Measurements from ENCODE around the gene ATP6V0D1. TPM values are rescaled to one million over a fixed set of nuclear protein-coding genes. Genes with fewer than 3 reads are reported as not detected.

Gene ATP6V0D1
- polyA plus RNA-seq, 4 donors = 98.8 to 158 (median 137) TPM

DNA sequence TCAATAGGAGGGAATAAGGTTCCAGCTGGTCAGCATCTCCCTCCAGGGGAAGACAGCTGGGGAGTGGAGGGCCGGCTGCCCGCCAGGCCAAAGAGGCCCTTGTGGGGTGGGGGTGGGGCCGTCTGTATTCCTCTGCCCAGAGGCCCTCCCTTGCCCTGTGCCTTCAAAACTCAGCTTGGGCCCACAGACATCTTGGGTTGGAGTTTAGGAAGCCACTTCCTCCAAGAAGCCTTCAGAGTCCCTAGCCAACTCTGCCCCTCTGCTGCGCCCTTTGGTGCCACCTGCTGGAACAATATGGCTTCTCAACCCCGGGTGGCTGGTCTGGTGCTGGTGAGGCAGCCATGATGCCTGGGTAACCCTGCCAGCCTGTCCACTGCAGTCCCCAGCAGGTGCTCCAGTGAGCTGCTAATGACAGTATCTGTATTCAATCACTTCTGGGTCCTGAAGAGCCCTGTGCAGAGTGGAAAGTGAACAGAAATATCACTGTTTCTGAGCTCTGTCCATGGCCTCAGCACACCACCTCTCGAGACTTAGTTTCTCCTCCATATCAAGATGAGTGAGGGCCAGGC lies 33.4 kb downstream of the ATP6V0D1 start:
- Histone ChIP-seq H3K27me3 (ENCODE audit: control insufficient read depth in 3 of 3, insufficient read depth in 3 of 3, low read length in 3 of 3) (no peaks in the 10 kb centered on the region), H3K36me3 (ENCODE audit: control insufficient read depth in 3 of 3, insufficient read depth in 2 of 3, low read depth in 1 of 3, low read length in 3 of 3) (peaks cover 3 to 97% (median 11%) of the 10 kb centered on the region in 3 donors), H3K4me3 (ENCODE audit: low read depth in 1 of 3, low read length in 3 of 3) (no peak overlapping the region), H3K4me1 (ENCODE audit: control insufficient read depth in 3 of 3, insufficient read depth in 2 of 3, low read depth in 1 of 3, low read length in 2 of 3) (peaks cover 22 to 66% (median 33%) of the 10 kb centered on the region in 3 donors), H3K9me3 (ENCODE audit: control insufficient read depth in 2 of 2, insufficient read depth in 1 of 2, low read depth in 1 of 2, low read length in 1 of 2) (no peaks in the 10 kb centered on the region), H3K27ac (ENCODE audit: low read depth in 1 of 3, low read length in 2 of 3) (peak overlapping the region in 2 of 3 donors; percentile 33 to 76)
- 67 to 75% (median 72%) methylated on average over 6 of the region's 6 CpGs for WGBS, 3 donors
- FAIRE-seq (no peak), DNase-seq (peak in 1 of 2 donors; percentile 84)

DNA sequence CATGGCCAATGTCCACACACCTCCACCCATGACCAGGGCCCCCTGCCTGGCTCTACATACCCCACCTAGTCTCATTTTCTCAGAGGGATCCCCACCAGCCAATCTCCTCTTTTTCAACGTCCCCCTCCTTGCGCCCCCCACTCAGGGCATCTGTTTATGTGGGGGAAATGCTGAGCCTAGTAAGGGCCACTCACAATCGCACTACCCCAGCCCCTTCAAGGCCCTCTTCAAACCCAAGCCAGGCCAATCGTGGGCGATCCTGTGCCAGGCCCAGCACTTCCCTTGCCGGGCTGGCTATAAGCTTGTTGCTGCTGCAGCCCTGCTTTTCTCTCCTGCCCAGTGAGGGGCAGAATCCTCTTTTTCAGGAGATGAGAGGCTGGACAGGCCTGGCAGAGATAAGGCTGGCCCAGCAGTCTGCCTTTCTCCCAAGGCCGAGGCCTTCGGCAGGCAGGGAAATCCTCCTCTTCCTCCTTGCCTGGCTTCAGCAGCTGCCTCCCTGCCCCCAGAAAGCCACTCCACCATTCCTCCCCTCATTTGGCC lies 33.9 kb downstream of the ATP6V0D1 start:
- Histone ChIP-seq H3K9me3 (ENCODE audit: control insufficient read depth in 2 of 2, insufficient read depth in 1 of 2, low read depth in 1 of 2, low read length in 1 of 2) (no peaks in the 10 kb centered on the region), H3K4me1 (ENCODE audit: control insufficient read depth in 3 of 3, insufficient read depth in 2 of 3, low read depth in 1 of 3, low read length in 2 of 3) (peaks cover 22 to 61% (median 33%) of the 10 kb centered on the region in 3 donors), H3K27me3 (ENCODE audit: control insufficient read depth in 3 of 3, insufficient read depth in 3 of 3, low read length in 3 of 3) (no peaks in the 10 kb centered on the region), H3K36me3 (ENCODE audit: control insufficient read depth in 3 of 3, insufficient read depth in 2 of 3, low read depth in 1 of 3, low read length in 3 of 3) (peaks cover 3 to 97% (median 11%) of the 10 kb centered on the region in 3 donors), H3K27ac (ENCODE audit: low read depth in 1 of 3, low read length in 2 of 3) (peak overlapping the region; percentile 21 to 76 (median 33)), H3K4me3 (ENCODE audit: low read depth in 1 of 3, low read length in 3 of 3) (no peak overlapping the region)
- 74 to 90% (median 85%) methylated on average over 8 of the region's 8 CpGs for WGBS, 3 donors
- no peak for FAIRE-seq
- no peak for DNase-seq

DNA sequence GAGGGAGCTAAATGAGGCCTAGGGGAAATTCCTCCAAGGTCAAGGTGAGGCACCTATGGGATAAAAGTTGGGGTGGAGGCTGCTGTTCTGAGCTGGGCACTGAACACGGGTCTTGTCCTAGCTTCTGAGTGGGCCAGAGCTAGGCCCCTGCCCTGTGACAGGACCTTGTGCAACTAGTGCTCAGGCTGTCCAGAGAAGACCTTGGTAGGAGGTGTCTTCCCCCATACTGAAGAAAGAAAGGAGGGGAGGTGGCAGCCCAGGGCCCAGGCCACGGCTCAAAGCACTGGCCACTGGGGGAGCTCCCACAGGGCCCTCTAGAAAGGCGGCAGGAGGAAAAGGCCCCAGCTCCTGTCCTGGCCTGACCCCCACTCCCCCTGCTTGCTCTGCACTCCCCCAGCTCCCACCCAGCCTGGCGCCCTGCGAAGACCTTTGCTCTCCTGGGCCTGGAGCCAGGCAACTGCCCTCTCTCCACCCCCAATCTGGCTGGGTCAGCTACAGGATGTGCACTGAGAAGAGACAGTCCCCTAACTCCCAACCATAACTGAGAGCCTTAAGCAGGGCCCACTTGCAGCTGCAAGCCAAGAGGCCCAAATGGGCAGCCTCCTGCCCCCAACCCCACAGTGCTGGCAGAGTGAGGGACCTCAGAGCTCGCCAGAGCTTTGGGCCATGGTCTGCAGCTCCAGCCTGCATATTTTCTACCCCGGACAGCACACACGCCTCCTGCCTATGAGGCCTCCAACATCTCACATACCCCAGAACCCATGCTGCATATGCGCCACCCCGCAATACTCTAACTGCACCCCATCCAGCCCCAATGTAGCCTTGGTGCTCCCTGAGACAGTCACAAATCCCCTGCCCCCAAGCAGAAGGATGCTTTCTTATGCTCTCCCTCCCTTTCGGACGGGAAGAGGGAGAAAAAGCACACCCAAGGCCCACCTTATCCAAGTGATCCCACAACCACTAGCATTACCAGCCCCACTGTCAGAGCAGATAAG lies 34.7 kb downstream of the ATP6V0D1 start:
- 46 to 59% (median 55%) methylated on average over 12 of the region's 12 CpGs for WGBS, 3 donors
- Histone ChIP-seq H3K27ac (ENCODE audit: low read depth in 1 of 3, low read length in 2 of 3) (peak overlapping the region; percentile 27 to 76 (median 53)), H3K36me3 (ENCODE audit: control insufficient read depth in 3 of 3, insufficient read depth in 2 of 3, low read depth in 1 of 3, low read length in 3 of 3) (peaks cover 3 to 97% (median 6%) of the 10 kb centered on the region in 3 donors), H3K9me3 (ENCODE audit: control insufficient read depth in 2 of 2, insufficient read depth in 1 of 2, low read depth in 1 of 2, low read length in 1 of 2) (no peaks in the 10 kb centered on the region), H3K4me1 (ENCODE audit: control insufficient read depth in 3 of 3, insufficient read depth in 2 of 3, low read depth in 1 of 3, low read length in 2 of 3) (peaks cover 19 to 54% (median 33%) of the 10 kb centered on the region in 3 donors), H3K27me3 (ENCODE audit: control insufficient read depth in 3 of 3, insufficient read depth in 3 of 3, low read length in 3 of 3) (no peaks in the 10 kb centered on the region), H3K4me3 (ENCODE audit: low read depth in 1 of 3, low read length in 3 of 3) (no peak overlapping the region)
- FAIRE-seq = no peak
- peak; percentile 71 to 74 for DNase-seq

DNA sequence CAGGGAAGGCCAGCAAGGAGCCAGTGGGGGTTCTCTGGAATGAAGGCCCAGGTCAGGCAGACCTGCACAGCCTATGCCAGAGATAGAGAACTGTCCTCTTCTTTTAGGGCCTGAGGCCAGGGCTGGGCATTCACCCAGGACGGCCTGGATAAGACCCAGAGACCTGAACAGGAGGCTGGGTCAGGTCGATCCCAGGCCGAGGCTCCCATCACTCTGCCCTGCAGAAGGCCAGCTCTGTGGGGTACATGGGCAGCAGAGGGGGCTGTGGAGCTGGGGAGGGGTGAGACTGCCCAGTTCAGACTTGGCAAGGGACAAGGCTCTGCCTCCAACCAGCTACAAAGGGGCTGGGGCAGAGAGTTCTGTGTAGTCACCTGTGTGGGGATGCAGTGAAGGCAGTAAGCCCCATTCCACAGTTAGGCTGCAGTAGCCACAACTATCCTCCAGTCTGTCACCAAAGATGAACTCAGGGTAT lies 35.5 kb downstream of the ATP6V0D1 start:
- Histone ChIP-seq H3K9me3 (ENCODE audit: control insufficient read depth in 2 of 2, insufficient read depth in 1 of 2, low read depth in 1 of 2, low read length in 1 of 2) (no peaks in the 10 kb centered on the region), H3K27me3 (ENCODE audit: control insufficient read depth in 3 of 3, insufficient read depth in 3 of 3, low read length in 3 of 3) (no peaks in the 10 kb centered on the region), H3K36me3 (ENCODE audit: control insufficient read depth in 3 of 3, insufficient read depth in 2 of 3, low read depth in 1 of 3, low read length in 3 of 3) (peaks cover 0 to 97% (median 6%) of the 10 kb centered on the region in 3 donors), H3K27ac (ENCODE audit: low read depth in 1 of 3, low read length in 2 of 3) (peak overlapping the region; percentile 27 to 54 (median 53)), H3K4me3 (ENCODE audit: low read depth in 1 of 3, low read length in 3 of 3) (no peak overlapping the region), H3K4me1 (ENCODE audit: control insufficient read depth in 3 of 3, insufficient read depth in 2 of 3, low read depth in 1 of 3, low read length in 2 of 3) (peaks cover 14 to 54% (median 33%) of the 10 kb centered on the region in 3 donors)
- DNase-seq (peak in 1 of 2 donors; percentile 11), FAIRE-seq (no peak)
- WGBS, 3 donors = 60 to 83% (median 63%) methylated on average over 3 of the region's 3 CpGs

DNA sequence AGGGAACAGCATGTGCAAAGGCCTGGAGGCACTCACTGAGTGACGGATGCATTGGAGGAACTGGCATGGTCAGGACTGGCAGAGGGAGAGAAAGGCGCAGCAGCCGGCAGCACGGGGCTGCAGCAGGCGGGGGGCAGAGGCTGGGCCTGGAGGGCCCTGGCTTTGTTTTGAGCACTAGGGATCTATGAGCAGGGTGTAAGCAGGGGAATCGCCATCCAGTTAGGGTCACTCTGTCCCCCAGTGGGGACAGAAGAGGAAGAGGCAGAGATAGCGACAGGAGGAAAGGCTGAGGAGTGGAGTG lies 35.9 kb downstream of the ATP6V0D1 start:
- FAIRE-seq (no peak), DNase-seq (no peak)
- Histone ChIP-seq H3K4me3 (ENCODE audit: low read depth in 1 of 3, low read length in 3 of 3) (no peak overlapping the region), H3K36me3 (ENCODE audit: control insufficient read depth in 3 of 3, insufficient read depth in 2 of 3, low read depth in 1 of 3, low read length in 3 of 3) (peaks cover 0 to 97% (median 9%) of the 10 kb centered on the region in 3 donors), H3K27me3 (ENCODE audit: control insufficient read depth in 3 of 3, insufficient read depth in 3 of 3, low read length in 3 of 3) (no peaks in the 10 kb centered on the region), H3K9me3 (ENCODE audit: control insufficient read depth in 2 of 2, insufficient read depth in 1 of 2, low read depth in 1 of 2, low read length in 1 of 2) (no peaks in the 10 kb centered on the region), H3K4me1 (ENCODE audit: control insufficient read depth in 3 of 3, insufficient read depth in 2 of 3, low read depth in 1 of 3, low read length in 2 of 3) (peaks cover 14 to 52% (median 33%) of the 10 kb centered on the region in 3 donors), H3K27ac (ENCODE audit: low read depth in 1 of 3, low read length in 2 of 3) (no peak overlapping the region)
- 86 to 94% (median 91%) methylated on average over 7 of the region's 7 CpGs for WGBS, 3 donors

DNA sequence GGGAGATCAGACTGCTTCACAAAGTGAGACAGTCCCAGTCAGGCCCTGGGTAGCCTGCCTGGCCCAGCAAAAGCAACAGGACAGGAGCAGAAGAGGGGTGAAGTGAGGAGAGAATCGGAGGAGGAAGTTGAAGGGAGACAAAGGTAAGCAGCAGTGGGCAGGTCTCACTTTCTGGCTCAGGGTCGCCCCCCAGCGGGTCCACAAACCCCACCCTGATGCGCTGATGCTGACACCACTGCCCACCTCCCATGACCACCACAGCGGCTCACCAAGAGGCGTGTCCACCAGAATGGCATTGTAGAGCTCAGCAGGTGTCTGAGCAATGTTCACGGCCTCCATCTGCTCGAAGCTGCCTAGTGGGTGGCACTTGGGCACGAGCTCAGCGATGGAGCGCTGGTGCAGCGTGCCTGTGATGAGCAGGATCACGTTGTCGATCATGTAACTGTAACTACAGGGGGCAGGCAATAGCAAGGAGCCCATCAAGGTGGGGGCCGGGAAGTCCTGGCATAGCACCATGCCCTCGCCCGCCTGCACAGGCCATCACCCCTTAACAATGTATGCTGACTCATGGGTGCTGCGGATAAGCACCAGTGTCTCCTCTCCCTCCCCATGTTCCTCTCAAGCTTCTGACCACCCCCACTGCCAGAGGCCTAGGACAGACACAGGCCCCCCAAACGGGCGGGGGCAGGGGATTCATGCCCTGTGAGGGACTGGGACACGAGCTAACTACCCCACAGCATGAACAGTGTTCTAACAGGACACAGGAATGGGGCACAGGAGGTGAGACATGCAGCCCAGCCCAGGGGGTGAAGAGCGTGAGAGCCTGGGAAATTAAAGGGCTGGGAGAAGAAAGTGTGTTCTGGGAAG lies 36.5 kb downstream of the ATP6V0D1 start:
- peak overlapping the region in 1 of 3 donors; percentile 21 for H3K27ac ChIP-seq (ENCODE audit: low read depth in 1 of 3, low read length in 2 of 3)
- no peak for FAIRE-seq
- DNase-seq = no peak
- peaks cover 0 to 96% (median 9%) of the 10 kb centered on the region in 3 donors for H3K36me3 ChIP-seq (ENCODE audit: control insufficient read depth in 3 of 3, insufficient read depth in 2 of 3, low read depth in 1 of 3, low read length in 3 of 3)
- 65 to 80% (median 69%) methylated on average over 21 to 22 of the region's 22 CpGs for WGBS, 3 donors
- H3K27me3 ChIP-seq (ENCODE audit: control insufficient read depth in 3 of 3, insufficient read depth in 3 of 3, low read length in 3 of 3) = no peaks in the 10 kb centered on the region
- no peaks in the 10 kb centered on the region for H3K9me3 ChIP-seq (ENCODE audit: control insufficient read depth in 2 of 2, insufficient read depth in 1 of 2, low read depth in 1 of 2, low read length in 1 of 2)
- peaks cover 14 to 46% (median 31%) of the 10 kb centered on the region in 3 donors for H3K4me1 ChIP-seq (ENCODE audit: control insufficient read depth in 3 of 3, insufficient read depth in 2 of 3, low read depth in 1 of 3, low read length in 2 of 3)
- no peak overlapping the region for H3K4me3 ChIP-seq (ENCODE audit: low read depth in 1 of 3, low read length in 3 of 3)

DNA sequence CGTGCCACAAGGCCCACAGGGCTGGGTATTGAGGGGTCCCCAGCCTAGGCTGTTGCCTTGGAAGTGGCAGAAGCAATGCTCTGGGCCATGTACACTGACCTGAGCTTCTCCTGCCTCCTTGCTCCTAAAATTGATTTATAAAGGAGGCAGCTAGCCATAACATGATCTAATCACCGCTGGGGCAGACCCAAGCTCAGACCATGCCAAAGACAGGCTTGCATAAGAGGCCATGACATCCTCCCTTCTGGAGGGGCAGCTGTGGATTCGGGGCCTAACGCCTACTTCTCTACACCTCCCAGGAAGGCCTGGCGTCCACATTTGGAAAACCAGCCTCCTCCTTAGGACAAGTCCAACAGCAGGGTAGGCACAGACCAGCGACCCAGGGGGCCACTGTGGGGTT lies 37.7 kb downstream of the ATP6V0D1 start:
- Histone ChIP-seq H3K27ac (ENCODE audit: low read depth in 1 of 3, low read length in 2 of 3) (peak overlapping the region in 1 of 3 donors; percentile 11), H3K27me3 (ENCODE audit: control insufficient read depth in 3 of 3, insufficient read depth in 3 of 3, low read length in 3 of 3) (no peaks in the 10 kb centered on the region), H3K4me3 (ENCODE audit: low read depth in 1 of 3, low read length in 3 of 3) (no peak overlapping the region), H3K4me1 (ENCODE audit: control insufficient read depth in 3 of 3, insufficient read depth in 2 of 3, low read depth in 1 of 3, low read length in 2 of 3) (peaks cover 11 to 33% (median 27%) of the 10 kb centered on the region in 3 donors), H3K36me3 (ENCODE audit: control insufficient read depth in 3 of 3, insufficient read depth in 2 of 3, low read depth in 1 of 3, low read length in 3 of 3) (peaks cover 10 to 98% (median 15%) of the 10 kb centered on the region in 3 donors), H3K9me3 (ENCODE audit: control insufficient read depth in 2 of 2, insufficient read depth in 1 of 2, low read depth in 1 of 2, low read length in 1 of 2) (no peaks in the 10 kb centered on the region)
- 77 to 91% (median 86%) methylated on average over 6 of the region's 6 CpGs for WGBS, 3 donors
- DNase-seq (no peak), FAIRE-seq (no peak)

Measured in small intestine (tissue), 7 donors.